ENCODE data around the gene KCNK10.

KCNK10 gene

DNA sequence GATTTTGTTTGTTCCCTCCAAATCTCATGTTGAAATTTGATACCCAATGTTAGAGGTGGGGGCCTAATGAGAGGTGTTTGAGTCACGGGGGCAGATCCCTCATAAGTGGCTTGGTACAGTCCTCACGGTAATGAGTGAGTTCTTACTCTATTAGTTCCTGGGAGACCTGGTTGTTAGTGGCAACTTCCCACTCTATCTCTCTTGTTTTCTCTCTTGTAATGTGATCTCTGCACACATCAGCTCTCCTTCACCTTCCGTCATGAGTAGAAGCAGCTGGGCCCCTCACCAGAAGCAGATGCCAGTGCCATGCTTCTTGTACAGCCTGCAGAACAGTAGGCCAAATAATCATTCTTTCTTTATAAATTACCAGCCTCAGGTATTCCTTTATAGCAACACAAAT, 29.6 kb upstream of the KCNK10 start:
- ChIA-PET POLR2A (no interaction called here), CTCF (interaction anchor here (1.0 kb wide), 1 partner anchor 14 kb away, joined by 3 read pairs; no protein-coding TSS in a partner anchor)
- TF ChIP-seq, protein P1, sequence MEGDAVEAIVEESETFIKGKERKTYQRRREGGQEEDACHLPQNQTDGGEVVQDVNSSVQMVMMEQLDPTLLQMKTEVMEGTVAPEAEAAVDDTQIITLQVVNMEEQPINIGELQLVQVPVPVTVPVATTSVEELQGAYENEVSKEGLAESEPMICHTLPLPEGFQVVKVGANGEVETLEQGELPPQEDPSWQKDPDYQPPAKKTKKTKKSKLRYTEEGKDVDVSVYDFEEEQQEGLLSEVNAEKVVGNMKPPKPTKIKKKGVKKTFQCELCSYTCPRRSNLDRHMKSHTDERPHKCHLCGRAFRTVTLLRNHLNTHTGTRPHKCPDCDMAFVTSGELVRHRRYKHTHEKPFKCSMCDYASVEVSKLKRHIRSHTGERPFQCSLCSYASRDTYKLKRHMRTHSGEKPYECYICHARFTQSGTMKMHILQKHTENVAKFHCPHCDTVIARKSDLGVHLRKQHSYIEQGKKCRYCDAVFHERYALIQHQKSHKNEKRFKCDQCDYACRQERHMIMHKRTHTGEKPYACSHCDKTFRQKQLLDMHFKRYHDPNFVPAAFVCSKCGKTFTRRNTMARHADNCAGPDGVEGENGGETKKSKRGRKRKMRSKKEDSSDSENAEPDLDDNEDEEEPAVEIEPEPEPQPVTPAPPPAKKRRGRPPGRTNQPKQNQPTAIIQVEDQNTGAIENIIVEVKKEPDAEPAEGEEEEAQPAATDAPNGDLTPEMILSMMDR (IDR thresholded peaks at IDR 0.05; ENCODE audit: insufficient read depth, low read length, missing control alignments): no peak
- H3K4me3 ChIP-seq (ENCODE audit: low read depth, low read length): no peak overlapping the region
- no peak for DNase-seq (ENCODE audit: low read depth, low spot score)

- CTCF ChIA-PET: interaction anchor here (1.0 kb wide), 1 partner anchor 15 kb away, joined by 3 read pairs; no protein-coding TSS in a partner anchor
Observed at GRCh38 chr14:88351966-88352691, 29.1 kb upstream of the KCNK10 start.

DNA sequence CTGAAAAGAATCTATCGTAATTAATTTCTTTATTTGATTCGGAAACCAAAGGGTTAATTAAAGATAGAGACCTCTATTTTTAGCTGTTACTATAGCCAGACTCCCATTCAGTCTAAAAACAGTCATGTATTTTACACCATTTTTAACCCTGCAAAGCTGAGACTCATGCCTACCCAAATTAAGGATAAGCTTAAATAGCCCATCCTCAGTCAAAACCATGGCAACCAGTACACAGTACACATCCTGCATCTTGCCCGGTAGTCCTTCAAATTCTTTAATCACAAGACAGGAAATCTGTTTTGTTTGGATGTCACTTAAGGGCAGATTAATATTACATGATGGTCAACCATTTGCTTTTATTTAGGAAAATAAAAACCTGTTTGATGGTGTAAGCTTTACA, 25.5 kb upstream of the KCNK10 start:
- H3K4me3 ChIP-seq (ENCODE audit: low read depth, low read length): no peak overlapping the region
- CTCF ChIA-PET: interaction anchor here (1.1 to 1.3 kb wide), 2 partner anchors 10 to 15 kb away, joined by 3 to 4 read pairs; no protein-coding TSS in a partner anchor
- TF ChIP-seq, protein P1 (IDR thresholded peaks at IDR 0.05; ENCODE audit: insufficient read depth, low read length, missing control alignments): no peak
- no peak for DNase-seq (ENCODE audit: low read depth, low spot score)
- POLR2A ChIA-PET: no interaction called here

More at GRCh38 chr14:88351966-88352691, 29.1 kb upstream of the KCNK10 start:
- no peak for DNase-seq (ENCODE audit: low read depth, low spot score)
- POLR2A ChIA-PET: no interaction called here
- TF ChIP-seq, protein P1 (IDR thresholded peaks at IDR 0.05; ENCODE audit: insufficient read depth, low read length, missing control alignments): no peak
- no peak overlapping the region for H3K4me3 ChIP-seq (ENCODE audit: low read depth, low read length)

- ChIA-PET POLR2A (no interaction called here), CTCF (interaction anchor here (1.2 kb wide), 1 partner anchor 157 kb away, joined by 4 read pairs; no protein-coding TSS in a partner anchor)
- DNase-seq (ENCODE audit: low read depth, low spot score): no peak
- TF ChIP-seq, protein P1 (IDR thresholded peaks at IDR 0.05; ENCODE audit: insufficient read depth, low read length, missing control alignments): no peak
- H3K4me3 ChIP-seq (ENCODE audit: low read depth, low read length): no peak overlapping the region
Observed at GRCh38 chr14:88346048-88346639, 23.1 kb upstream of the KCNK10 start.

DNA sequence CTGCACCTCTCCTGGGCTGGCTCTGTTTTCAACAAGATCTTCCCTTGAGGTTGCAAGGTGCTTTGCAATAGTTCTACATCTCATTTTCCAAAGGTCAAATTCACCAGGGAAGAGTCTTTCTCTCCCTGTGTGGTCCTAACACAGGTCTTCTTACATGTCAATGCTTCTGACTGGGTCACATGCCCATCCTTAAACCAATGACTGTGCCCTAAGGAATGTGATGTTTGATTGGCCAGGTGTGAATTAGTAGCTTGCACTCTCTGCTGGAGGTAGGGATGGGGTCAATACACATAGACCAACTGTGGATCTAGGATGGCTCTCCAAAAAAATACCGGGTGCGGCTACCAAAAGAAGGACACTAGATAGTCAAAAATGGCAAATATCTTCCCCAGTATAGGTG, 19.9 kb upstream of the KCNK10 start:
- POLR2A ChIA-PET: no interaction called here
- CTCF ChIA-PET: no interaction called here
- TF ChIP-seq, protein P1 (IDR thresholded peaks at IDR 0.05; ENCODE audit: insufficient read depth, low read length, missing control alignments): no peak
- H3K4me3 ChIP-seq (ENCODE audit: low read depth, low read length): no peak overlapping the region
- no peak for DNase-seq (ENCODE audit: low read depth, low spot score)

GRCh38 chr14:88340357-88340756, 17.3 kb upstream of the KCNK10 start:
- no peak overlapping the region for H3K4me3 ChIP-seq (ENCODE audit: low read depth, low read length)
- CTCF ChIA-PET: no interaction called here
- TF ChIP-seq, protein P1 (IDR thresholded peaks at IDR 0.05; ENCODE audit: insufficient read depth, low read length, missing control alignments): no peak
- POLR2A ChIA-PET: no interaction called here
- DNase-seq (ENCODE audit: low read depth, low spot score): no peak
